Stimulated activated CD4-positive, alpha-beta T cell treated with anti-CD3 and anti-CD28 coated beads, Interleukin-4, amount 100 ng/mL, for 4 hours (primary cell): Measurements from ENCODE around the gene NMRAL1.
A peak's percentile ranks its signal among the peaks of the same experiment; 100 is the strongest.

Source experiments
- DNase-seq, 2 experiments: peaks; one replicate each; pipeline ENCODE4 v3.0.0-alpha.2; 2020

NMRAL1 gene

DNA sequence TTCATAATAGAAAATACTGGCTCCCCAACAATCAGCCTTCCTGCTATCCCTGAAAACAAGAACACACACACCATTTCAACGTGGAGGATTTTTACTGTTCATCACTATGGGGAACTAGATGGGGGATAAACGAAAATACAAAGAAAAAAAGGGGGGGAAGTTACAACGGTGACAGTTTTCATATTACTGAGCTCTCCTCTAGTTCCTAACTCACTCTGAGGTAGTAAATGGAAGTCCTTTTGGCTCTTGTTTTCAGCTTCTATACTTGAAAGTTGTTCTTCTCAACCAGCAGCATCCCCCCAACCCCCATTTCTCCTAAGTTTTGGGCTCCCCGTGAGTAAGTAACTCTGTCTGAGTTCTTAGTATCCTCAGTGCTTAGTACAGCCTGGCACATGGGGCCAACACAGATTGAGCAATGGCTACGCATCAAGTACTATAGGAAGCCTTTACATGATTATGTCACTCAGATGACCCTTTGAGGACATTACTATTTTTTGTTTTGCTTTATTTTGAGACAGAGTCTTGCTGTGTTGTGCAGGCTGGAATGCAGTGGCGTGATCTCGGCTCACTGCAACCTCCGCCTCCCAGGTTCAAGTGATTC lies 53.8 kb downstream of the NMRAL1 start:
- no peak for DNase-seq

DNA sequence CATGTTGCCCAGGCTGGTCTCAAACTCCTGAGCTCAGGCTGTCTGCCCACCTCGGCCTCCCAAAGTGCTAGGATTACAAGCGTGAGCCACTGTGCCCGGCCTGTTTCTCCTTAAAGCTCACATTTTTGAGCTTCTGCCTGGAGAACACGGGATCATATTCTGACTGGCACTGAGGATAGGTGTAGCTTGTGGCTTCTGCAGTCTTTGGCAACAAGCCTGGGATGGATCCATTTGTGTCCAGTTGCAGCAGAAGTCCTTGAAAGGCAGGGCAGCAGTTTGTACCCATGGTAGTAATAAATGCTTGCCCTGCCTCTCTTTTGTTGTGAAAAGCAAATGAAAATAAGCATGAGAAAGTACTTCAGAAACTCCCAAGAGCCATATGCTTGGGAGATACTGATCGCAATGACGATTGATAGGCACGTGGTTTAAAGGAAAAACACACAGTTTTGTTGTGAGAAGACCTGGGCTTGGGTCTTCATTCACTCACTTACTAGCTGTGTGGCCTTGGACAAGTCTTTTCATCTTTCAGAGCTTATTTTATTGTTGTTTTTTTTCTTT lies 54.9 kb downstream of the NMRAL1 start:
- no peak for DNase-seq

DNA sequence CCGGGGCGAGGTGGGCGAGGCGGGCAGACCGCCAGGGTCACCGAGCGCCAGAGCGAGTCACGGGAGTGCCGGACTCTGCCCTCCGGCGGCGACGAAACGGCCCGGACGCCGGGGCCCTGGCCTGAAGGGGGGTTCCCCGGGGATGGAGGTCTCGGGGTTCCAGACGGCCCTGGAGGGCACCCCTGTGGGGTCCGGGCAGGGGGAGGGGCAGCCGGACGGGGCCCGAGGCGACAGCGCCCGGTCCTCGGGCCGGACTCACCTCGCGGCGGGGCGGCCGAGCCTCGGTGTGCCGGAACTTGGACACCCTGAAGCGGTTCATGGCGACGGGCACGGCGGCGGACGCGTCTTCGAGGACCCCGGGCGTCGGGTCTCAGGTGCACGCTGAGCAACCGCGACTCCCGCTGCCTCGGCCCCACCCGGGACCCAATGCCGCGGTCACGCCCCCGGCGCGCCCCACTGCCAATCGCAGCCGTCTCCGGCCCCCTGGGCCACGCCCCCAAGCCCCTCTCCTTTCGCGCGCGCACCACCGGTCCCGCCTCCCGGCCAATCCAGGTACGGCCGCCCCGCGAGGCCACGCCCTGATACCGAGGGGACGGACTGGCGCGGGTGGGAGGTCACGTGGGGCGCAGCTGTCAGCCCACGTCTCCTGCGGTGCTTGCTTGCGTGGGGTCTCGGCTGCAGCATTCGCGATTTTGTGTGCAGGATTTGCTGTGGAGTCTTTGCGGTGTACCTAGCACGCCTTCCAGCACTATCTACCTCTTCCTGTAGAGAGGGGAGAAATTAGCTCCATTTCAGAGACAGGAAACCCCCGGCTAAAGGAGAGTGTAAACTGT lies 58.0 kb downstream of the NMRAL1 start, which contains the start of gene CORO7:
TSS of gene CORO7 (minus strand) at position 397 of the 833 bp plus-strand sequence. CDS start at position 319, 78 bp downstream.
- DNase-seq, result peak; percentile 99

DNA sequence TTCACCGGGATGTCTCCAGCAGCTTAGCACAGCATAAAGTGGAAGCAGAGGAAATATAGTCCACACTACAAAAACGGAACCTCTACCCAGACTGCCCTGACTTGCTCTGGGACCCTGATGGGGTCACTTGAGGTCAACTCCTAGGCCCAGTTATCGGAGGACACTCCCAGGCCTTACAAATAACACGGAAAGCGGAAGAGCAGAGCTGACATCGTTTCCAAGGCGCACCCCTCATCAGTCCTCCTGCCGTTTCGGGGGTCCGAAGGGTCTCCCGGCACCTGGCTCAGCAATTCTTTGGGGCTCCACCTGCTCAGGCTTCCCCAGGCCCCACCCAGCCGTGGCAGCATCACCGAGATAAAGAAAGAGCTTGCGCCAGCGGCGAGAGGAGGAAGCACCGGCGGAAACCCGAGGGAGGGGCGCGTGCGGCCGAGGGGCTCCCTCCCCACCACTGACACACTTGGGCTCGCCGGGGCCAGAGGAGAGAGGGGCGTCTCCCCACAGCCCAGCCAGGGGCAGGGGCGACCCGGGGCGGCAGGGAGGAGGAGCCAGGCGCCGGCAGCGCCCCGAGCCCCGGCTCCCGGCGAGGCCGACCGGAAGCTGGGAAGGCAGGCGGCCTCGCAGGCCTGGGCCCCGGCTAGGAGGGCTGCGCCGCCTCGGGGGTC lies 58.8 kb downstream of the NMRAL1 start:
- peak; percentile 48 for DNase-seq

DNA sequence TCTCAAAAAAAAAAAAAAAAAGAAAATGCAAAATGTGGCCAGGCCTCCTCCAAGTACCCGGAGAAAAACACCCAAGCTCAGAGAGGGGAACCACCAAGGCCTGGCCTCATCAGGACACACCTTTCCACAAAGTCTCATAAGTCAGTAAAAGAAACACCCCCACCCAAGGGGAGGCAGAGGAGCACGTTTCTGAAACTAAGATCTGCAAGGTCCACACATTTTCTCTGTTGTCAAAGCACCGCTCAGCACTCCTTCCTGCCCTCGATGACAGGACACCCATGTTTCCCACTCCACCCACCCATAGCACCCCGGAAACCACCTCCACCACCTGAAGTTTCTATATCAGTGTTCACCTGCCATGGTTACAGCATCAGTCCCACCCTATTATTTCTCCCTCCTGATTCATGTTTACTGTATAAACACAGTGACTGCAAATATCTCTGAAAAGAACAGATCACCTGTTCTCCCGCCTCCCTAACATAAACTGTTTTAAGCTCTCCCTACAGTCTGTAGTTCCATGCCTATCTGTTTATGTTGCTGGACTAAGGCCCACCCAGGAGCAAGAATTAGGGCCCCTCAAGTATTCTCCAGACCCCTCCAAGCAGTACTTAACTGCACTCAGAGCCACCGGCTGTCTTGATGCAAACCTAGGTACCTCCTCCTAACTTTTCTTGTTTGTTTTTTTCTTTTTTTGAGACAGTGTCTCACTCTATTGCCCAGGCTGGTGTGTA lies 60.1 kb downstream of the NMRAL1 start:
- DNase-seq, result peak; percentile 59 to 83

DNA sequence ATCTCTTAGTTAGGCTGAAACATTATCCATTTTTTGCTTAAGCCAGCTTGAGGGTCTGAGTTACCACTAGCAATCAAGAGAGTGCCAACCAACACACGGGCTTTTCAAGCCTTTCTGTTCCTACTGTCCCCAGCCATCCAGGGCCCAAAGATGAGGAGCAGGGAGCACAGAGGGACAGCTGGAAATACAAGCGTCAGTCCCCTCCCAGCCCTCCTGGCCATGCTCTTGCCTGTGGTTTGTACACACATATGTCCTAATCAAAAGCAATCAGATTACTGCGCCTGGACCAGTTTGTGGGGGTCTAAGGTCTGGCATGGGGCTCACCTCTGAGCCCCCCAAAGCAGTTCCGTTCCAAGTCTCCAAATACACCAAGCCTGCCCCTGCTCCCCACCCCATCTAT lies 61.6 kb downstream of the NMRAL1 start:
- no peak for DNase-seq

DNA sequence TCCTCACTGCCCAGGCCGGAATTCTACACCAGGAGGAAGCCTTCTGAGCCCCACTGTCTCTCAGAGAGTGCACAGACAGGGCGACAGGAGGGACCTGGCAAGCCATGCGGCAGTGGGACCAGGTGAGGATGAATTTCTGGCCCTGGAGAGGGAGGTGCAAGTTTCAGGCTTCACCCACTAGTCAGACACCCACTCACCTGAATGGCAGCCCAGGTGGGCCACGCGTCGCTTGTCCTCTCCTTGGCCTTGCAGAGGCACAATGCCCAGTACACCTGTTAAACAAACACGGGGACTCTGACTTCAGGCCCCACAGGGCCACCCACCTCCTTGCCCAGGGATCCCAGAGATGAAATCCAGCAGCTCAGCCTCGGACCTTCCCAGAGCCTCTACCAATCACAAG lies 62.3 kb downstream of the NMRAL1 start:
- no peak for DNase-seq
